GM12875 (cell line): ENCODE results near the gene SLC25A12.

Experiments
- H3K4me3 ChIP-seq: one replicate; pipeline ENCODE4 v1.5.1; 2011; ENCODE audit warnings: low read depth, low read length, control low read depth
- TF ChIP-seq, protein P1 (sequence below): IDR thresholded peaks from 2 replicates; pipeline ENCODE4 v1.5.1; 2011; ENCODE audit warnings: low read depth, mild to moderate bottlenecking, control low read depth, inconsistent platforms, low read length, moderate library complexity, borderline replicate concordance; ENCODE audit not compliant: insufficient read depth

The SLC25A12 gene

GRCh38 chr2:171830039-171830438 is 64.0 kb downstream of the SLC25A12 start:
- TF ChIP-seq, protein P1, sequence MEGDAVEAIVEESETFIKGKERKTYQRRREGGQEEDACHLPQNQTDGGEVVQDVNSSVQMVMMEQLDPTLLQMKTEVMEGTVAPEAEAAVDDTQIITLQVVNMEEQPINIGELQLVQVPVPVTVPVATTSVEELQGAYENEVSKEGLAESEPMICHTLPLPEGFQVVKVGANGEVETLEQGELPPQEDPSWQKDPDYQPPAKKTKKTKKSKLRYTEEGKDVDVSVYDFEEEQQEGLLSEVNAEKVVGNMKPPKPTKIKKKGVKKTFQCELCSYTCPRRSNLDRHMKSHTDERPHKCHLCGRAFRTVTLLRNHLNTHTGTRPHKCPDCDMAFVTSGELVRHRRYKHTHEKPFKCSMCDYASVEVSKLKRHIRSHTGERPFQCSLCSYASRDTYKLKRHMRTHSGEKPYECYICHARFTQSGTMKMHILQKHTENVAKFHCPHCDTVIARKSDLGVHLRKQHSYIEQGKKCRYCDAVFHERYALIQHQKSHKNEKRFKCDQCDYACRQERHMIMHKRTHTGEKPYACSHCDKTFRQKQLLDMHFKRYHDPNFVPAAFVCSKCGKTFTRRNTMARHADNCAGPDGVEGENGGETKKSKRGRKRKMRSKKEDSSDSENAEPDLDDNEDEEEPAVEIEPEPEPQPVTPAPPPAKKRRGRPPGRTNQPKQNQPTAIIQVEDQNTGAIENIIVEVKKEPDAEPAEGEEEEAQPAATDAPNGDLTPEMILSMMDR, result no peak
- no peak overlapping the region for H3K4me3 ChIP-seq

- H3K4me3 ChIP-seq, result no peak overlapping the region
Measured at GRCh38 chr2:171824086-171824485, 70.0 kb downstream of the SLC25A12 start.

DNA sequence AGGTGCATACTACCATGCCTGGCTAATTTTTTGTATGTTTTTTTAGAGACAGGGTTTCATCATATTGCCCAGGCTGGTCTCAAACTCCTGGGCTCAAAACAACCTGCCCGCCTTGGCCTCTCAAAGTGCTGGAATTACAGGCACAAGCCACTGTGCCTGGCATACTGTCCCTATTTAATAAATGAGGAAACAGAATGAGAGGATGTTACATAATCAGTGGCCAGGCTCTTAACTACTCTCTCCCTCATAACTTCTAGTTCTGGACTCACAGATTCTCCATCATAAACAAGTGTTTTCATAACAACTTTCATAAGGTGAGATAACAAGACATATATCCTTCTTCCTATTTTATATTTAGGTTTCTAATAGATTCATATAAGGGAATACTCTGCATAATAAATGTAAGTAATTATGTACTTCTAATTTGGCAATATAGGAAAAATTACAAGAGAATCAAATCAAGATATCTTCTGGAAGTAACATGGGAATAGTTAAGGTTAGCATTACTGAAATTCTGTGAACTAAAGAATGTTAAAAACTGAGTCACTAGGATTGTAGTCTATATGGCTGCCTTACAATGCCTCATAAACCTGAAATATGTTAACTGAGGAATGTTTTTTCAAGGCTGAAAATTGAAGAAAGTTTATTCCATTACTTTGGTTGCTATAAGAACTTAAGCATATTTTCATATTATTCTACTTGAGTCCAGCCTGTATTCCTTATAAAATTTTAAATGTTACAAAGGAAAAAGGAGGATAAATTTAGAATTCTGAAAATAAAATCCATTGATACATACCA is 71.3 kb downstream of the SLC25A12 start:
- TF ChIP-seq, protein P1, result no peak
- no peak overlapping the region for H3K4me3 ChIP-seq

More at GRCh38 chr2:171824086-171824485, 70.0 kb downstream of the SLC25A12 start:
- TF ChIP-seq, protein P1, result no peak

DNA sequence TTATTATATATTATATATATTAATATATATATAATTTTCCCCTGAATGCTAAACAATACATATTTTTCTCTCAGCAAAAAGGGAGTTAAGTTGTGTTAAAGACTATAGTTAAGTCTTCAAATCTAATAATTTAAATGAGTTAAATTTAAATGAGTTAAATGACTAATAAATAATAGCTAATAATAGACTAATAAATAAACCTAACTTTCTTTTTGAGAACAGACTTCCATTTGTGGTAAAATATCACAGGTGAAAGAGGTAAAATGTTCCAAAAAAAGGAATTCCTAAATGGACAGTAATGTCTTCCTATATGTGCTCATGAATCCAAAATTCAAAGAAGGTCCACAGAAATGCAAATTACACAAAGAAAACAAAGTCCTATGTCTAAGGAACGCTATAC is 74.6 kb downstream of the SLC25A12 start:
- H3K4me3 ChIP-seq, result no peak overlapping the region
- TF ChIP-seq, protein P1, result no peak

DNA sequence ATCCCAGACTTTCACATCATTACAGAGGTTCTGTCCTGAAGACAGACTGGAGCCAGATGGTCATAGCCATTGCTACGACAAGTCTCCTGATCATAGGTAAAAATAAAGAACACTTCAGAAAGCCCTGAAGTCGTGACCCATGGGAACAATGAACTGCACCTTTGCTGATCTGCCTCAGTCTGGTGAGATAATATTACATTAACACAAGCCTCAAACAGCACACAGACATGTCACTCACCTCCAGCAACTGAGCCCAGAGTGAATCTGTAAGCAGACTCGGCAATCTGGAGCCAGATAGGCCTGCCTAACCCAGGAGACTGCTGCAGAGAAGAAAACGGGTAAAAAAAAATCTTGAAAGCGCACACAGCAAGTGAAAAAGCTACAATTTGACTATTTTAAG is 79.2 kb downstream of the SLC25A12 start:
- H3K4me3 ChIP-seq, result no peak overlapping the region
- TF ChIP-seq, protein P1, result no peak

DNA sequence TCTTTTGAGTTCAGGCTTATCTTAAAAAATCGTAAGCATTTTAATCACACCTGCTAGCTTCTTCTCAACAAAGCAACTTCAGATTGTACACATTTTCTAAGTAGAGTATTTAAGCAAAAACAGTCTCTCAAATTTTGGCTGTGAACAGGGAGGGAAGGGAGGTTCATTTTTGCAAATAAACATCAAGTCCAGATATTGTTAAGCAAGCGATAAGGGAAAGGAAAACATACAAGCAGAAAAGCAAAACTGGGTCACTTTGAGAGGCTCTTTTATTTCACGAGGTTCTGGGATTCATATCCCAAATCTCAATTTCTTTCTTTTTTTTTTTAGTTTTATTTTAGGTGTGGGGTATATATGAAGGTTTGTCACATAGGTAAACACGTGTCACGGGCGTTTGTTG is 79.9 kb downstream of the SLC25A12 start:
- TF ChIP-seq, protein P1, result no peak
- no peak overlapping the region for H3K4me3 ChIP-seq

- TF ChIP-seq, protein P1, result no peak
- H3K4me3 ChIP-seq, result no peak overlapping the region
Measured at GRCh38 chr2:171813729-171814128, 80.3 kb downstream of the SLC25A12 start.
